ENCODE results near the gene ALX4. TPM values are rescaled to one million over a fixed set of nuclear protein-coding genes. Genes with fewer than 3 reads are reported as not detected.

The ALX4 gene
- total RNA-seq, 1 experiment from 2014 or later = not detected

GRCh38 chr11:44229624-44230023, 80.3 kb downstream of the ALX4 start:
- ChIA-PET POLR2A (no interaction called here), CTCF (no interaction called here)
- TF ChIP-seq CTCF (IDR thresholded peaks at IDR 0.05; ENCODE audit: unreplicated experiment) = no peak
- DNase-seq (ENCODE audit: unreplicated experiment) = no peak
- no TSS peak for BruUV-seq (replicated peaks)
- Mint-ChIP-seq H3K36me3 (ENCODE audit: insufficient read depth, unreplicated experiment) (peaks cover 17% of the 10 kb centered on the region), H3K4me1 (ENCODE audit: insufficient read depth, unreplicated experiment) (no peaks in the 10 kb centered on the region), H3K27me3 (ENCODE audit: insufficient read depth, unreplicated experiment) (no peaks in the 10 kb centered on the region), H3K4me3 (ENCODE audit: unreplicated experiment) (no peak overlapping the region), H3K27ac (ENCODE audit: low read depth, unreplicated experiment) (no peak overlapping the region), H3K9me3 (ENCODE audit: unreplicated experiment) (no peaks in the 10 kb centered on the region)
- intact Hi-C loops (cut with micrococcal nuclease) = no loop called here

- CTCF ChIA-PET = interaction anchor here (0.6 kb wide), 1 partner anchor 164 kb away, joined by 4 read pairs; no protein-coding TSS in a partner anchor
- POLR2A ChIA-PET = no interaction called here
These were observed 80.8 kb downstream of the ALX4 start for GRCh38 chr11:44229098-44229497.

GRCh38 chr11:44228379-44228778, 81.6 kb downstream of the ALX4 start:
- no peak for DNase-seq (ENCODE audit: unreplicated experiment)
- no TSS peak for BruUV-seq (replicated peaks)
- ChIA-PET POLR2A (no interaction called here), CTCF (no interaction called here)
- no peaks in the 10 kb centered on the region for H3K9me3 Mint-ChIP-seq (ENCODE audit: unreplicated experiment)
- H3K4me1 Mint-ChIP-seq (ENCODE audit: insufficient read depth, unreplicated experiment) = no peaks in the 10 kb centered on the region
- no peaks in the 10 kb centered on the region for H3K27me3 Mint-ChIP-seq (ENCODE audit: insufficient read depth, unreplicated experiment)
- H3K4me3 Mint-ChIP-seq (ENCODE audit: unreplicated experiment) = no peak overlapping the region
- peaks cover 10% of the 10 kb centered on the region for H3K36me3 Mint-ChIP-seq (ENCODE audit: insufficient read depth, unreplicated experiment)
- H3K27ac Mint-ChIP-seq (ENCODE audit: low read depth, unreplicated experiment) = no peak overlapping the region
- intact Hi-C loops (cut with micrococcal nuclease) = no loop called here
- no peak for TF ChIP-seq CTCF (IDR thresholded peaks at IDR 0.05; ENCODE audit: unreplicated experiment)

More at GRCh38 chr11:44229098-44229497, 80.8 kb downstream of the ALX4 start:
- BruUV-seq (replicated peaks) = no TSS peak
- intact Hi-C loops (cut with micrococcal nuclease) = no loop called here
- DNase-seq (ENCODE audit: unreplicated experiment) = no peak
- no peaks in the 10 kb centered on the region for H3K9me3 Mint-ChIP-seq (ENCODE audit: unreplicated experiment)
- TF ChIP-seq CTCF (IDR thresholded peaks at IDR 0.05; ENCODE audit: unreplicated experiment) = no peak
- no peaks in the 10 kb centered on the region for H3K4me1 Mint-ChIP-seq (ENCODE audit: insufficient read depth, unreplicated experiment)
- H3K27me3 Mint-ChIP-seq (ENCODE audit: insufficient read depth, unreplicated experiment) = no peaks in the 10 kb centered on the region
- no peak overlapping the region for H3K4me3 Mint-ChIP-seq (ENCODE audit: unreplicated experiment)
- H3K36me3 Mint-ChIP-seq (ENCODE audit: insufficient read depth, unreplicated experiment) = peaks cover 14% of the 10 kb centered on the region
- no peak overlapping the region for H3K27ac Mint-ChIP-seq (ENCODE audit: low read depth, unreplicated experiment)

- Mint-ChIP-seq H3K36me3 (ENCODE audit: insufficient read depth, unreplicated experiment) (peaks cover 6% of the 10 kb centered on the region), H3K4me3 (ENCODE audit: unreplicated experiment) (no peak overlapping the region), H3K27me3 (ENCODE audit: insufficient read depth, unreplicated experiment) (no peaks in the 10 kb centered on the region), H3K9me3 (ENCODE audit: unreplicated experiment) (no peaks in the 10 kb centered on the region), H3K4me1 (ENCODE audit: insufficient read depth, unreplicated experiment) (no peaks in the 10 kb centered on the region), H3K27ac (ENCODE audit: low read depth, unreplicated experiment) (no peak overlapping the region)
- no TSS peak for BruUV-seq (replicated peaks)
- no peak for TF ChIP-seq CTCF (IDR thresholded peaks at IDR 0.05; ENCODE audit: unreplicated experiment)
- CTCF ChIA-PET = interaction anchor here (0.7 kb wide), 1 partner anchor 14 kb away, joined by 3 read pairs; no protein-coding TSS in a partner anchor
- intact Hi-C loops (cut with micrococcal nuclease) = no loop called here
- POLR2A ChIA-PET = interaction anchor here (1.9 kb wide), 1 partner anchor 14 kb away, joined by 4 read pairs; no protein-coding TSS in a partner anchor
- DNase-seq (ENCODE audit: unreplicated experiment) = no peak
These were observed 83.0 kb downstream of the ALX4 start for GRCh38 chr11:44226945-44227344.

Measured in MCF 10A (cell line).